ENCODE results near the gene GPC6.

DNA sequence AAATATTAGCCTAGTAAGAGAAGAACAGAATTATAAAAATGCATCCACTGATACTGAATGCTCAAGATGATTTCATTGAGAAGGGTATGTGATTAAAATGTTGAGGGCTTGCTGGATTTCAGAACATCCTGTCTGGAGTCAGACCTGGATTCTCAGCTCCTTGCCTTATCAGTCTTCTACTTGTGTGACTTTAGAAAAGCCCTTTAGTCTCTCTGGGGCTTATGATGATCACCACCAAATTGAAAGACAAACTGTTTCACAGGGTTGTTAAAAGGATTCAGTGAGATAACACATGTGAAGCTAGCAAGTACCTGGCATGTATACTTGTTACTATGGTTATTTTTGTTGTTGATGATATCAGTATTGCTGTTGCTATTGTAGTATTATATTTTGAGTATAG is 118.4 kb downstream of the GPC6 start:
- TF ChIP-seq, protein P1, sequence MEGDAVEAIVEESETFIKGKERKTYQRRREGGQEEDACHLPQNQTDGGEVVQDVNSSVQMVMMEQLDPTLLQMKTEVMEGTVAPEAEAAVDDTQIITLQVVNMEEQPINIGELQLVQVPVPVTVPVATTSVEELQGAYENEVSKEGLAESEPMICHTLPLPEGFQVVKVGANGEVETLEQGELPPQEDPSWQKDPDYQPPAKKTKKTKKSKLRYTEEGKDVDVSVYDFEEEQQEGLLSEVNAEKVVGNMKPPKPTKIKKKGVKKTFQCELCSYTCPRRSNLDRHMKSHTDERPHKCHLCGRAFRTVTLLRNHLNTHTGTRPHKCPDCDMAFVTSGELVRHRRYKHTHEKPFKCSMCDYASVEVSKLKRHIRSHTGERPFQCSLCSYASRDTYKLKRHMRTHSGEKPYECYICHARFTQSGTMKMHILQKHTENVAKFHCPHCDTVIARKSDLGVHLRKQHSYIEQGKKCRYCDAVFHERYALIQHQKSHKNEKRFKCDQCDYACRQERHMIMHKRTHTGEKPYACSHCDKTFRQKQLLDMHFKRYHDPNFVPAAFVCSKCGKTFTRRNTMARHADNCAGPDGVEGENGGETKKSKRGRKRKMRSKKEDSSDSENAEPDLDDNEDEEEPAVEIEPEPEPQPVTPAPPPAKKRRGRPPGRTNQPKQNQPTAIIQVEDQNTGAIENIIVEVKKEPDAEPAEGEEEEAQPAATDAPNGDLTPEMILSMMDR (IDR thresholded peaks at IDR 0.05): no peak
- no peak for TF ChIP-seq EZH2 (IDR thresholded peaks at IDR 0.05; ENCODE audit: borderline replicate concordance, insufficient read depth, low read depth, low read length, poor library complexity, severe bottlenecking)

All from B cell (primary cell).